Measurements from ENCODE around the gene H3-3A.

H3-3A gene

DNA sequence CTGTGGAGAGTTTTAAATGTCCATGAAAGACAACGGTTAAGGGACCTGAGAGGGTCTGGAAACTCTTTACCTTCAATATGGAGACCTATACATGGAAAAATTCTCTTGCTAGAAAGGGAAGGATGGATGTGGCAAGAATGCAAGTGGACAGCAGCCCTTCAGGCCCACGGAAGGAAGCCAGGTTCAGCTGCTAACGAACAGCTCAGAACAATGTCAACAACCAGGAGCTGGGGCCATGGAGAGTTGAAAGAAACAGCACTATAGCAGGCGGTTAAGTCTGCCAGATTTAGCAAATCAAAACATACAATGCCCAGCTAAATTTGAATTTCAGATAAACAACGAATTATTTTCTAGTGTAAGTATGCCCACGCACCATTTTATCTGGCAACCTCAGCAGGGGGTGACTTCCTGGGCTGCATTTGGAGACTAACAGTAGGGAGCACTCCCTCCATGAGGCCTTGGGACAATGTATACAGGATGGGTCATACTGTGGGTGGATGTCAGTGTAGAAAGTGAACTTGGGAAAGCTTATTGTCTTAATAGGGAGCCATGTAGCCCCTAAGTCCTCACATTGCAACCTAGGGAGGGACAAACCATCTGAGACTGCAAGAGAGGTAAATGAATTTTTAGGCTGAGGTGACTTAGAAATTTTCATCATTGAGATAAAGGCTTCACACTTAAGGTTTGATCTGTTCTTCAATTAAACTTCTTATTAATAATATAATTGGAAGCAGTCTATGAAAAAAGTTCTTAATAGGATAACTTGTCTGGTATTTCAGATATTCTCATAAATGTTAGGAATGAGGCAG, 7.8 kb upstream of the H3-3A start:
- DNase-seq (ENCODE audit: low read depth in 2 of 2), result no peak

DNA sequence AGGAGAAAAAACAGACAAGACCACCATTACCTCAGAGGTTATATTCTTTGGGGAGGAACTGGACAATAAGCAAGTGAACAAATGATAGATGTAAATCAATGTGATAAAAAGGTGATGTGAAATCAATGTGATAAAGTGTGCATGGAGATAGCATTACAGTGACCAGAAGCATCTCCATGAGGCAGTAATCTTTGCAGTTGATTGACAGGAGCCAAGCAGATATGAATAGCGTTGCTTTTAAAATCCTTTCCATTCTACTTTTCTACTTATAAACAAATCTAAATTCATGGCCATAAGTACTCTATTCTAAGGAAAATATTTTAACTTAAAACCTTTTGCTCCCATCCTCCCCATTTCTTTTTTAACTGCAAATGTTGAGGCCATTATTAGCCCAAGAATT, 2.8 kb upstream of the H3-3A start:
- no peak for DNase-seq (ENCODE audit: low read depth in 2 of 2)

DNA sequence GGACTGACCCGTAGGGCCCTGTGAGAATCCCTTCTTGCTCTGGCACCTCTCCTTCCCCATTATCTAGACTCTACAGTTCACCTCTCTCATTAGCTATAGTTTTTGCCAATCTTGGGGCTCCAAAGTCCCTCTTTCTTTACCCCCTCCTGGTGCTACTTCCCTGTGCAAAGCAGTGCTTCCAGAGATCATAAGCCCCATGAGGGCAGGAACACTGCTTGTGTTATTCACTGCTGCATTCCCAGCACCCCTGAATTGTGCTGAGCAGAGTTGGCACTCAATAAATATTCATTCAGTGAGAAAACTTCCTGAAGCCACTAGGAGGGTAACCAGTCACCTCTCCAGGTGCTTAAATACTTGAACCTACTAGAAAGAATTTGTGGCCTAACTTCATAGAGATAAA, 2.1 kb upstream of the H3-3A start:
- DNase-seq (ENCODE audit: low read depth in 2 of 2), result no peak

DNA sequence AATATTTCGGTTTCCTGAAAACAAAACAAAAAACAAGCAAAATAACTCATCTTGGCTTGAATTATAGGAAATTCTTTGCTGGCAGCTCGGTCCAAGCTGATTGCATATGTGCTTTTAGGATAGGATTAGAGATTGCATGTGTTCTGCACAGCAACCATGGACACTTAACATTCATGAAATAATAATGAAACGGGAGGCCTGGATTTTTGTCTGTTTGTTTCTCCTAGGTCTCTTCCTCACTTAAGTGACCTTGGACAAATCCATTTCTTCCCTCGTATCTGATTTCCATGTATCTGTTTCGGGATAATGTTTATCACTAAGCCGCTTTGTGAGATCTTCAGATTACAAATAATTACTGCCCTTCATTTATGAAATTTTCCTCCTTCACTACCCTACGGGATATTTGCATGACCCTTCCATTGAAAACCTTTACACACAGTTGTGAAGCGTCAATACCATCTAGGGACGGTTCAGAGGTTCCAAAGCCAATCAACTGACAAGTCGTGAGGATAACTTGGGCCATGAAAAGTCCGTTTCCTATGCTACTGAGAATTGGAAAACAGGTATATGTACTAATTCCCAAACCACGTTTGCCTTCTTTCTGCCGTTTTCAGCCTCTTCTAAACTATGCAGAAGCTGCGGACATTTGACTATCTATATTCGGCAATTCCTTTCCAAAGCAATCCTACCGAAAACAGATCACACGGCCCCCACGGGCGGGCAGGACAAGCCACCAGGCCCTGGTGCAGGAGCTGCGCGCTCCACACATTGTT, 1.3 kb upstream of the H3-3A start:
- no peak for DNase-seq (ENCODE audit: low read depth in 2 of 2)

DNA sequence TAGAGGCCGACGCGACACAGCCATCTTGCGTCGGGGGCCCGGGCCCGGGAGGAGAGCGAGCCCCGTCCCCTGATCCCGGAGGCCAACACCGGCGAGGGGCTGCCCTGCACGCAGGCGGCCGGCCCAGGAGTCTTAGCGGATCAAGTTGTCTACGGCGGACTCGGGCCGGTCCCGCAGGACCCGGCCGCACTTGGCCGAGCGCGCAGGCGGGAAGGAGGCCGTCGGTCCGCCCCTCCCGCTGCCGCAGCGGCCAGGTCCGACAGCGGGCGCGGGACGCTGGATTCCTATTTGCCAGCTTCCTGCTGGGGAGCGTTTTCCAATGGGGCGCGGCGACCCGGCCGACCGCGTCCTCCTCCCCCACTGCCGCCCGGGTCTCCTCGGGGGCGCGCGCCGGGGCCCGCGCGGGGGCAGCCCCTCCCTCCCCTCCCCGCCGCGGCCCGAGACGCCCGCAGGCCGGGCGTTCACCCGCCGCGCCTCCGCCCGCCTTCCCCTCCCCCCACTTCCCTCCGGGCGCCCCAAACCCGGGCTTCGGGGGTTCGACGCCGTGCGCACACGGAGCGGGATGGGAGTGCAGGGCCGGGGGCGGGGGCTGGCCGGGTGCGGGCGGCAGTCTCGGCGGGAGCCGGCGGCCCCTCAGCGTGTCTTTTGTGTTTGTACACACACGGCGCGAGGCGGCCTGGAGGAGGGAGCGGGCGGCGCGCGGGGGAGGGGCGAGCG, 517 bp upstream of the H3-3A start:
- DNase-seq (ENCODE audit: low read depth in 2 of 2), result peak in 1 of 2 donors; percentile 33

DNA sequence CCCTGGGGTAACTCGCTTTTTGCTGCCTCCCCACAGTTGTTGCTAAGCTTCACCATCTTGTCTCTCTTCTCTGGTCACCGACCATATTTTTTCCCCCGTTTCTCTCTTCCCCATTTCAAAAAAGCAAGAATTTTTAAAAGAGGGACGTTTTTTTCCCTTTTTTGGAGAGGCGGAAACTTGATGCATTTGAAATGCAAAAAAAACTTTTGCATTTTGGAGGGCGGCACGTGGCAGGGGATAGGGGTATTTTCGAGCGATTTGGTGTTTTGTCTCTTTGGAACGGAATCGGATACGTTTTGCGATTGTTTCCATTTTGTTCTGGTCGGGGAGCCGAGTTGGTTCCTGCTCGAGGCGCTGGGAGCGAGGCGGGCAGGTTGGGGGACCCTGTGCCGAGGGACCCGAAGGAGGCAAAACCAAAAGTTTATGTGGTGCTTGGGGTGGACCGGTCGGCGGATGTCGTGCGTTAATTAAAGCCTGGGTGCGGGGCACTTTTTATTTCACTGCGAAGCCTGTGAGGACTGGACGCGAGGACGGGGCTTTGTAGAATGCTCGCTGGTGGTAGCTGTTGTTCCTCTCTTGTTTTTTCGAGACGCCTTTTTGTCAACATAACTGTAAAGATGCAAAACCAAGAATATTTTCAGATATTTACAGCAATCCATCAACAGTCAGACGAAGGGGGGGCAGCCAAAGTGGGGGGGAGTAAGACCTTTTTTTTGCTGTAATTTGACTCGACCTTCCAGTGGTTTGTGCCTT, 884 bp downstream of the H3-3A start:
- DNase-seq (ENCODE audit: low read depth in 2 of 2), result peak; percentile 15 to 17

DNA sequence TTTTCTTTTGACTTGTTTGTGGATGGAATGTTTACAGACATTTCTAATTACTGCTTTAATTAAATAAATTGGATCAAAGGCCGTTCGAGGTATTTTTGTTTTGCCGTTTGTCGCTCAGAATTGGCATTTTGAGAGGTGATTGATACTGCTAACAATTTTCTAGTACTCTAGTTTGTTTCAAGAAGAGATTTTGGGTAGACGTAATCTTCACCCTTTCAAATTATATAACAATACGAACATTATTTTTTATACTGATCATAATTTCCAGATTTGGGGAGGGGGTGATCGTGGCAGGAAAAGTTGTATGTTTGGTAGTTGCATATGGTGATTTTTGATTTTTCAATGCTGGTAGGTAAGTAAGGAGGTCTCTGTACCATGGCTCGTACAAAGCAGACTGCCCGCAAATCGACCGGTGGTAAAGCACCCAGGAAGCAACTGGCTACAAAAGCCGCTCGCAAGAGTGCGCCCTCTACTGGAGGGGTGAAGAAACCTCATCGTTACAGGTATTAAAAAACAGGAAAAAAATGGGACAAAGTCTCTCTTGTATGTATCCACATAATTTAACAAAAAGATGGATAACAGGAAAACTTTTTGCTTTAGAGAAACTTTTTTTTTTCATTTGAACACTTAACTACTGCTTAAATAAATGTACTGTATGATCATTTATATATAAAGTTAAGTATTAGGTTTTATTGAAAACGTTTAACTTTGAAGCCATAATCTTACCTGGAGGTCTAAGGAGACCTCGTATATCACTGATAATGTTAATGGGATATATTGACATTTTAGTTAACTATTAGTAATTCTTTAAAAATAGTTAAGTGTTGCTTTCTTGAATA, 1.7 kb downstream of the H3-3A start:
- DNase-seq (ENCODE audit: low read depth in 2 of 2), result no peak

DNA sequence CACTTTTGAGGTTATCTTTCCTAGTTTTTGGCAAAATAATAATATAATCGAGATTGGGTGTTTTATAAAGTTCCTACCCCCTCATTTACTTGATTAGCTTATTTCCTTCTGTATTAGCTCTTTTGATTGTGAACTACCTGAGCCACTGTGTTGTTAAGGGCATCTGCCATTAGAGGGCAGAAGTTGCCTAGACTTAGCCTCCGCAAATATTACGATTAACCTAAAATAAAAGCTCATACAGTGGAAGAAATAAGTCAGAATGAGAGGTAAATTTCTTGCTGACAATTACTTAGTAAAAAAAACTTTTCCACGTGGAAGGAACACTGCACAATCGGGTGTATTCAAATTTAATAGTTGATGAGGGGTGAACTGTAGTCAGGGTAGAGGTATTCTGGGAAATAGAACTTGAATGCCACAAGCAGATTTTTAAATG, 2.3 kb downstream of the H3-3A start:
- peak in 1 of 2 donors; percentile 25 for DNase-seq (ENCODE audit: low read depth in 2 of 2)

DNA sequence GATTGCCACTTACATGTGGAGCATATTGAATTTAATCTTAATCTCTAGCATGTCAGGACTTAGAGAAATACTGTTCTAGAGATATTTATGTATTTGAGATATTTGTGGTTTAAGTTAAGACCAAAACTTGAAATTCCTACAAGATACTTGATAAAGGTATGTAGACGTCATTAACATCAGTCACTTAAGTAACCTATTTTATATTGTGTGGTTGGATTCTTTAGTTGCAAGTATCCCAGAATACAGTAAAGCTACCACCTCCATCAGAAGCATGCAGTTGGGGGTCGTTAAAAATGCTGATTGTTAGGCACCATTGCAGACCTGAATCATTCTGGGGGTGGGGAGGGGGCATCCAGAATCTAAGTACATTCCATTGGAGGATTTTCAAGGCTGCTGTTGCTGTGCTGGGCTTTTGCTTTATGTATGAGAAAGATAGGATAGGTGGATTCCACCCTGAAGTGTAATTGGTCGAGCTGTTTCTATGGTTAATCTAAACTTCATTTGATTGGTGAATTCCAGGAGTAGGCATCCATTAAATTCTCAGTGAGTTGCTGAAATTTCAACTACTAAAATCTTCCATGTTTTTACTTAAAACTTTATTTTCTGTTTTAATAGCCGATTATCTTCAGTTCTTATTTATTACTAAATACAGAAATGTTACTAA, 4.0 kb downstream of the H3-3A start:
- DNase-seq (ENCODE audit: low read depth in 2 of 2), result no peak

DNA sequence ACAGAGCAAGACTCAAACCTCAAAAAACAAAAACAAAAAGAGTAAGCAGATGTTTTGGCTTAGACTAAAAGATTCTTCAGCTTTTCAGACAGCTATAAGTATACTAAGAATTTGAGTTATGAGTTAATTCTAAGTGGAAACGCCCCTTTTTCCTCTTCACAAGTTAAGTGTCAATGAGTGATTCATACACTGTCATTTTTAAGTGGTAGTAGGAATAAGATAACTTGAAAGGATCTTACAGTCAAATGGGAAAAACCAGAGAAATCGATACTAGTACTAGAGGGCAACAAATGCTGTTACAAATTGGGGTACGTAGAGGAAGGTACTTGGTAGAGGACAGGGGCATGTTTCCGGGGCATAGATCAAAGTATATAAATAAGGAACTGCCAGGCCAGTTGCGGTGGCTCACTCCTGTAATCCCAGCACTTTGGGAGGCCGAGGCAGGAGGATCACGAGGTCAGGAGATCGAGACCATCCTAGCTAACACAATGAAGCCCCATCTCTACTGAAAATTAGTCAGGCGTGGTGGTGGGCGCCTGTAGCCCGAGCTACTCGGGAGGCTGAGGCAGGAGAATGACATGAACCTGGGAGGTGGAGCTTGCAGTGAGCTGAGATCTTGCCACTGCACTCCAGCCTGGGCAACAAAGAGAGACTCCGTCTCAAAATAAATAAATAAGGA, 7.4 kb downstream of the H3-3A start:
- no peak for DNase-seq (ENCODE audit: low read depth in 2 of 2)

DNA sequence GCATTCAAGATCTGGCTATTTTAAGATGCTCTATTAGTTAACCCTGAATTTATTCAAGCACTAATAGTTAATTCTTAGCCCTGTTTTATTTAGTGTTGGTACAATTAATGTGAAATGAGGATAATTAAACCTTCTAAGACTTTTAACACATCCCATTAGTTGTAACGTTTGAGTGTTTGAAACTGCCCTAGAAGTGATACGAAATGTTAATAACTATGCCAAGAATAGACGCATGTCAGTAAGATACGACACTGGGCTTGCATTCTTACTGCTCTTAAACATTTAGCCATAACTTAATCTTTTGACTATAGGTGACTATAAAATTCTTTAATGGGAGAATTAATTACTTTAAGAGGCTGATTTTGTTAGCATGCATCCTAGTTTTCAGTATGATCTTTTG, 9.8 kb downstream of the H3-3A start:
- DNase-seq (ENCODE audit: low read depth in 2 of 2), result no peak

DNA sequence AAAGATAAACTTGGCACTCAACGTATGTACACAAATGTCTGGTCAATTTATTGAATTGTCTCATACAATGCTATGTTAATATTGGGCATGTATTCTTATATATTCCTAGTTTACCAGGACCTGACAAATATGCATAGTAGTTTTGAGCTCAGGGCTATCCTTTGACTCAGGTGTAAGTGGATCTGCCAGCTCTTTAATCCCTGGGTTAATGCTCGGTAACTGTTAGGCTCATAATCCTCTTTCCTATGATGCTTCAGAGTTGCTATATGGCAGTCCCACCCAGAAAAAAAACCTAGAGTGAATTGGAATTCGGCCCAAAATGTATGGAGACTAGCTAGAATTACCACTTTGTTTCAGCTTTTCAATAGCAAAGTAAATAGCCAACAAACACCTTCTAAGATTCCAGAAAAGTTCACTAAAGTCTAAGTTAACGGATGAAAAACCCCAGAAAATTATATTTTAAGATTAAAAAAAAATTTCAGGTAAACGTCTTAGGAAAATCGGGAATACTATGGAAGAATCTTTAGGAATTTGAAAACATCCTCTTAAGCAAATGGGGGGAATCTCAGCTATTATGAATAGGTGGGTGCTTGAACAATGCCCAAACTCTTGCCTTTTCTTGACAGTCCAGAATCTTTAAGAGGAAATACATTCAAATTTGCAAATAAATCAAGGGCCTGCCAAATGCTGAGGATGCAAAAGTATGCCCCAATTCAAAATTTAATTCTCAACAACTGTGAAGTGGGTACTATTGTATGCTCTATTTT, 10.9 kb downstream of the H3-3A start:
- DNase-seq (ENCODE audit: low read depth in 2 of 2), result no peak

DNA sequence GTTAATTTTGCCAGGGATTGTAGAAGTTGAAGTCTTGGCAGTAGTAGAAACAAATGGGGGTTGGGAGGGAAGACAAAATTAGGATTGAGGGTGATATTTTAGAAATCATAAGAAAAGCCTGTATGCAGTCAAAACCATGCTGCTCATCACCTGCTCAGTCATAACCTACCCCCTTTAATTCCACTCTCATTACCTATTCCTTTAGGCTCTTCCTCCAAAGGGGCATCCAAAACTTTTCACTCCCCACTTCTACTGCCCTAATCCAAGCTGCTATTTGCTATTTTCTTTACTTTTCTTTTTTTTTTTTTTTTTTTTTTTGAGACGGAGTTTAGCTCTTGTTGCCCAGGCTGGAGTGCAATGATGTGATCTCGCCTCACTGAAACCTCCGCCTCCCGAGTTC, 11.5 kb downstream of the H3-3A start:
- DNase-seq (ENCODE audit: low read depth in 2 of 2), result no peak

DNA sequence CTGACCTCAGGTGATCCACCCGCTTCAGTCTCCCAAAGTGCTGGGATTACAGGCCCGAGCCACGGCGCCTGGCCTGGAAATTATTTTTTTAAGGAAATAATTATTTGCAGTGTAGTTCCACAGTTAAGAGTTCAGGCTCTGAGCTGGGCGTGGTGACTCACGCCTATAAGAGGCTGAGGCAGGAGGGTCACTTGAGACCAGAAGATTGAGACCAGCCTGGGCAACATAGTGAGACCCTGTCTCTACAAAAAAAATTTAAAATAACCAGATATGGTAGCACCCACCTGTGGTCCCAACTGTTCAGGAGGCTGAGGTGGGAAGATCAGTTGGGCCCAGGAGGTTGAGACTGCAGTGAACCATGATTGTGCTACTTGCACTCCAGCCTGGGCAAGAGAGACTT, 13.9 kb downstream of the H3-3A start:
- no peak for DNase-seq (ENCODE audit: low read depth in 2 of 2)

DNA sequence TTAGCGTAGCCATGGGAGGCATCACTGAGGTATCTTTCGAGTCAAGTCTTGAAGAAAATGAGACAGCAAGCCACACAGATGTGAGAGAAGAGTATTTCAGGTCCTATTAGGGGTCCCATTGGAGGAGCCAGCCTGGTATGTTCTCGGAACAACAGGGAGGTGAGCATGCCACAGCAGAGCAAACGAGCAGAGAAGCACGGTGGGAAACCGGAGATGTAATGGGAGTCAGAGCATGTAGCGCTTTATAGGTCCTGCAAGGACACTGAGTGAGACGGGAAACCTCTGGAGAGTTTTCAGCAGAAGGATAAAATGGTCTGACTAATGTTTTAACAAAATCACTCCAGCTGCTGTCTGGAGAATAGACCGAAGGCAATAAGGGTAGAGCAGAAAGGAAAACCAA, 15.9 kb downstream of the H3-3A start:
- no peak for DNase-seq (ENCODE audit: low read depth in 2 of 2)

DNA sequence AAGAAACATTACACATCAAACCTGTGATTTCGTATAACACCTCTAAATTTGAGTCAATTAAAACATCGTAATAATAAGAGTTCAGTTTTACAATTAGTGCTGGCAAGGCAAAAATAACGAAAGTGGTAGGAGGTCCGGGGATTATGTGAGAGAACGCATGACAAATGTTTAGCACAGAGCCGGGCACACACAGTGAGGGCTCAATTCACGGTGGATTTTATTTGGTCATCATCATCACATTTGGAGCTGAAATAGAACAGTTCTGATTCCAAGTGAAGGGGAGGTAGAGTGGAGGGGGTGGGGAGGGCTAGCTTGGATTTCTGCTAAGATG, 20.0 kb downstream of the H3-3A start:
- no peak for DNase-seq (ENCODE audit: low read depth in 2 of 2)

DNA sequence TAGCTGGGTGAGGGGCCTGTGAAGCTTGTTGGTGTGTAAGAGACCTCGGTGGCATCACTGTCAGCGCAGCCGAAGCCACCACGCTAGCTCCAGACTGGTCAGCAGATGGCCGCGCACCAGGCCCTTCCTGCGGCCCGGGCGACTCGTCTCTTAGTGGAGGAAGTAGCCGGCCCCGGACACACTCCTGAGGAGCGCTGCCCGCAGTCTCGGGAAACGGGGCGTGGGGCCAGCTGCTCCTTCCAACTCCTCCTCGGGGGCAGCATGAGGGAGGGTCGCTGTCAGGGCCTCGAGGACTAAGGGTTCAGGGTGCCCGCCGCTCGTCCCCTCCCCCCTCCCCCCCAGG, 20.4 kb downstream of the H3-3A start:
- no peak for DNase-seq (ENCODE audit: low read depth in 2 of 2)

DNA sequence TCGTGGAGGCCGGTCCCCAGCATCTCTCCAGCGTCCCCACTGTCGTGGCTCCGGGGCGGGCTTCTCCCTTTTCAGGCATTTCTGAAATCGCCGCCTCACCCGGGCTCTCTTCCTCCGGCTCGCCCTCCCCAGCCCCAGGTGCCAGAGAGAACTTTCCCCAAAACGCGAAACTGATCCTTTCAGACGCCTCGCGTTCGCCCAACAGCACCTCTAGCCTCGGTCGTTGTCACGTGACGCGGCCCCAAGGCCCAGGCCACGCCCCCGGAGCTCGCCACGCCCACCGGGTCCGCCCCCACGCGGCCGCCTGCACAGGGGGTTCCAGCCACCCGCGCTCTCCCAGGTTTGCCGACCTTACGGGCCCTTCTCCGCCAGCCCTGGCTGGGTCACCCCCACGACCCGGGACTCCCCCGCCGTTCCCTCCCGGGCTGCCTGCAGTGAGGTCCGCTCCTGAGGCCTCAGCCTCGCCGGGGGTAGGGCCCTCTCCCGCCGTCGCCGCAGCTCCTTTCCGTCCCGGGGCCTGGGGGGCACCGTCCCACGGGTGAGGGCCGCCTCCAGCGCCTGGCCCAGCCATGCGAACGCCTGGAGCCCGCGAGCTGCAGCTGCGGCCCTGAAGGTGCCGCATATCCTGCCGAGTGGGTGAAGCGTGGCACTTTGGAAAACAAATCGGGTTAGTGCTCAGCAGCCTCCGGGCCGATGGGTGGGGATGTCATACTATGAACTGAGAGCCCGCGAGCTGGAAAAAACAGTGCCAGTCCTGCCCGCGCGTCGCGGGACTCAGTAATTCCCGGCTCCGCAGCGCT, 21.0 kb downstream of the H3-3A start:
- peak; percentile 92 to 95 for DNase-seq (ENCODE audit: low read depth in 2 of 2)

Measured in stimulated activated CD4-positive, alpha-beta T cell treated with anti-CD3 and anti-CD28 coated beads, Interleukin-1b, Interleukin-23, amount 100 ng/mL, for 4 hours (primary cell).